H9 (cell line): Measurements from ENCODE around the gene CHD9. TPM values are rescaled to one million over a fixed set of nuclear protein-coding genes. Genes with fewer than 3 reads are reported as not detected.

ENCODE experiments used
- DNase-seq: peaks from one replicate; pipeline ENCODE4 v3.0.0-alpha.2; 2017
- H2AFZ ChIP-seq: one replicate; pipeline ENCODE4 v1.6.1; 2013; ENCODE audit warnings: mild to moderate bottlenecking, low read length, control low read depth, moderate library complexity
- H2AK5ac ChIP-seq: 2 replicates; pipeline ENCODE4 v1.6.1; 2013; ENCODE audit warnings: low read length, control low read depth, mixed read lengths; ENCODE audit not compliant: insufficient read length
- H2BK120ac ChIP-seq: one replicate; pipeline ENCODE4 v1.6.1; 2013; ENCODE audit warnings: low read depth, mild to moderate bottlenecking, low read length, control low read depth, inconsistent platforms; ENCODE audit not compliant: poor library complexity, severe bottlenecking
- H2BK12ac ChIP-seq: 2 replicates; pipeline ENCODE4 v1.6.1; 2013; ENCODE audit warnings: low read length, control low read depth, mixed read lengths, low read depth; ENCODE audit not compliant: insufficient read length
- H2BK15ac ChIP-seq: 2 replicates; pipeline ENCODE4 v1.6.1; 2013; ENCODE audit warnings: low read depth, low read length, control low read depth
- H2BK20ac ChIP-seq: one replicate; pipeline ENCODE4 v1.6.1; 2013; ENCODE audit warnings: low read depth, mild to moderate bottlenecking, low read length, control low read depth, inconsistent platforms; ENCODE audit not compliant: poor library complexity, severe bottlenecking
- H2BK5ac ChIP-seq: 2 replicates; pipeline ENCODE4 v1.6.1; 2013; ENCODE audit warnings: low read length, control low read depth, mixed read lengths; ENCODE audit not compliant: insufficient read length
- H3K14ac ChIP-seq: 2 replicates; pipeline ENCODE4 v1.6.1; 2013; ENCODE audit warnings: low read length, control low read depth; ENCODE audit not compliant: insufficient read depth
- H3K18ac ChIP-seq: 2 replicates; pipeline ENCODE4 v1.6.1; 2013; ENCODE audit warnings: low read depth, mild to moderate bottlenecking, mixed read lengths, low read length, control low read depth; ENCODE audit not compliant: insufficient read length
- H3K23ac ChIP-seq: 2 replicates; pipeline ENCODE4 v1.6.1; 2013; ENCODE audit warnings: low read length, control low read depth, mixed read lengths, low read depth; ENCODE audit not compliant: insufficient read length
- H3K23me2 ChIP-seq: 2 replicates; pipeline ENCODE4 v1.6.1; 2013; ENCODE audit warnings: low read depth, mild to moderate bottlenecking, mixed read lengths, low read length, control low read depth; ENCODE audit not compliant: insufficient read length, poor library complexity, severe bottlenecking
- H3K27ac ChIP-seq: 2 replicates; pipeline ENCODE4 v1.5.1; 2013; ENCODE audit warnings: low read length, control low read depth, mixed read lengths, low read depth; ENCODE audit not compliant: insufficient read length
- H3K27me3 ChIP-seq: 2 replicates; pipeline ENCODE4 v1.6.1; 2013; ENCODE audit warnings: low read length, control low read depth, inconsistent platforms; ENCODE audit not compliant: insufficient read depth
- H3K4ac ChIP-seq: 2 replicates; pipeline ENCODE4 v1.6.1; 2013; ENCODE audit warnings: low read depth, mild to moderate bottlenecking, control low read depth, inconsistent platforms, low read length, moderate library complexity
- H3K4me1 ChIP-seq: 2 replicates; pipeline ENCODE4 v1.6.1; 2013; ENCODE audit warnings: low read length, control low read depth, inconsistent platforms; ENCODE audit not compliant: insufficient read depth
- H3K4me2 ChIP-seq: 2 replicates; pipeline ENCODE4 v1.6.1; 2013; ENCODE audit warnings: low read length, control low read depth, mixed read lengths; ENCODE audit not compliant: insufficient read length, insufficient read depth
- H3K56ac ChIP-seq: 2 replicates; pipeline ENCODE4 v1.6.1; 2013; ENCODE audit warnings: low read depth, mild to moderate bottlenecking, mixed read lengths, low read length, control low read depth; ENCODE audit not compliant: insufficient read length
- H3K79me1 ChIP-seq: 2 replicates; pipeline ENCODE4 v1.6.1; 2013; ENCODE audit warnings: low read depth, mild to moderate bottlenecking, moderate library complexity, low read length, control low read depth, inconsistent platforms; ENCODE audit not compliant: insufficient read depth, poor library complexity, severe bottlenecking
- H3K79me2 ChIP-seq: 2 replicates; pipeline ENCODE4 v1.6.1; 2013; ENCODE audit warnings: low read length, control low read depth, inconsistent platforms; ENCODE audit not compliant: insufficient read depth
- H3K9ac ChIP-seq: 2 replicates; pipeline ENCODE4 v1.6.1; 2013; ENCODE audit warnings: low read length, control low read depth, mixed read lengths; ENCODE audit not compliant: insufficient read length; ENCODE audit errors: extremely low read depth
- H3K9me3 ChIP-seq: one replicate; pipeline ENCODE4 v1.6.1; 2013; ENCODE audit warnings: low read depth, low read length, inconsistent platforms; ENCODE audit not compliant: control insufficient read depth
- H3T11ph ChIP-seq: one replicate; pipeline ENCODE4 v1.6.1; 2013; ENCODE audit warnings: mild to moderate bottlenecking, low read length, control low read depth, inconsistent platforms
- H4K20me1 ChIP-seq: one replicate; pipeline ENCODE4 v1.6.1; 2013; ENCODE audit not compliant: control insufficient read depth, insufficient read length, insufficient read depth
- H4K5ac ChIP-seq: 2 replicates; pipeline ENCODE4 v1.6.1; 2013; ENCODE audit warnings: low read depth, mild to moderate bottlenecking, mixed read lengths, low read length, control low read depth; ENCODE audit not compliant: insufficient read length
- H4K8ac ChIP-seq: replicated peaks from 2 replicates; pipeline ENCODE4 v1.6.1; 2013; ENCODE audit warnings: low read length, control low read depth, mixed read lengths, low read depth; ENCODE audit not compliant: insufficient read length
- H4K91ac ChIP-seq: 2 replicates; pipeline ENCODE4 v1.6.1; 2013; ENCODE audit warnings: low read depth, mild to moderate bottlenecking, moderate library complexity, mixed read lengths, low read length, control low read depth; ENCODE audit not compliant: insufficient read length
- H3K27ac Mint-ChIP-seq, 3 experiments: 2 replicates in 2 of 3; 3 replicates in 1 of 3; pipeline ENCODE4 v1.8.0; 2020 to 2021; ENCODE audit warnings: mixed read lengths in 3 of 3, mild to moderate bottlenecking in 1 of 3, moderate library complexity in 1 of 3
- H3K27me3 Mint-ChIP-seq: 2 replicates; pipeline ENCODE4 v1.8.0; 2021; ENCODE audit warnings: low read depth, mild to moderate bottlenecking, moderate library complexity, mixed read lengths
- H3K36me3 Mint-ChIP-seq, 3 experiments: 2 replicates in 2 of 3; 3 replicates in 1 of 3; pipeline ENCODE4 v1.8.0; 2020 to 2021; ENCODE audit warnings: low read depth in 3 of 3, mixed read lengths in 3 of 3; ENCODE audit not compliant: insufficient read depth in 1 of 3
- H3K4me1 Mint-ChIP-seq, 2 experiments: 2 replicates each; pipeline ENCODE4 v1.8.0; 2020; ENCODE audit warnings: mixed read lengths in 2 of 2
- H3K4me3 Mint-ChIP-seq, 2 experiments: 2 replicates in 1 of 2; 3 replicates in 1 of 2; pipeline ENCODE4 v1.8.0; 2020 to 2021; ENCODE audit warnings: mild to moderate bottlenecking in 2 of 2, mixed read lengths in 2 of 2, moderate library complexity in 1 of 2
- H3K9me3 Mint-ChIP-seq, 2 experiments: 2 replicates in 1 of 2; 3 replicates in 1 of 2; pipeline ENCODE4 v1.8.0; 2020; ENCODE audit warnings: mild to moderate bottlenecking in 2 of 2, mixed read lengths in 2 of 2, moderate library complexity in 1 of 2
- CTCF ChIP-seq: fragments of 200-600 bp; sonication (generic); conservative IDR thresholded peaks from 3 replicates; pipeline ENCODE4 v1.8.0; 2021; ENCODE audit warnings: antibody characterized with exemption, mild to moderate bottlenecking
- WGBS: extraction: QIAGEN DNeasy Blood & Tissue Kit; methylation state at CpG from one replicate; pipeline ENCODE4 v1.1.7; 2013; ENCODE audit warnings: missing lambda C conversion rate, low lambda C conversion rate, mixed read lengths; ENCODE audit not compliant: insufficient read length; ENCODE audit errors: extremely low coverage; 5-methylcytosine and 5-hydroxymethylcytosine counted together
- total RNA-seq: library from RNA; stranded (reverse); gene quantifications from 2 replicates; pipeline ENCODE4 v1.2.1, GENCODE V29; 2021

CHD9 gene
- total RNA-seq, 1 experiment from 2014 or later, result 46.2 TPM

GRCh38 chr16:53282975-53283946 is 228.5 kb downstream of the CHD9 start:
- Histone ChIP-seq H3K23ac (no peak overlapping the region), H3K27ac (no peak overlapping the region), H3K27me3 (no peaks in the 10 kb centered on the region), H4K8ac (no peak overlapping the region), H3K9ac (no peak overlapping the region), H3K9me3 (no peaks in the 10 kb centered on the region), H3K4me2 (no peak overlapping the region), H3K4me1 (no peaks in the 10 kb centered on the region), H3K56ac (no peak overlapping the region), H2BK15ac (no peak overlapping the region), H3K18ac (no peak overlapping the region), H4K20me1 (no peaks in the 10 kb centered on the region), H3K23me2 (no peaks in the 10 kb centered on the region), H4K5ac (no peak overlapping the region), H3K79me2 (no peaks in the 10 kb centered on the region), H2AK5ac (no peak overlapping the region), H3K79me1 (no peaks in the 10 kb centered on the region), H2BK5ac (no peak overlapping the region), H2AFZ (no peak overlapping the region), H3K4ac (no peak overlapping the region), H3K14ac (no peak overlapping the region), H2BK120ac (no peak overlapping the region), H4K91ac (no peak overlapping the region), H3T11ph (no peak overlapping the region), H2BK20ac (no peak overlapping the region), H2BK12ac (no peak overlapping the region)
- TF ChIP-seq CTCF, result peak; percentile 73
- peaks cover 0 to 2% of the 10 kb centered on the region in 2 experiments; a peak in 1 of 5 replicates for H3K9me3 Mint-ChIP-seq
- H3K27me3 Mint-ChIP-seq, result no peaks in the 10 kb centered on the region
- peaks cover 15 to 42% (median 28%) of the 10 kb centered on the region in 3 experiments for H3K36me3 Mint-ChIP-seq
- 100% methylated on average over 1 of the region's 3 CpGs for WGBS
- no peaks in the 10 kb centered on the region for H3K4me1 Mint-ChIP-seq
- H3K27ac Mint-ChIP-seq, result no peak overlapping the region
- DNase-seq, result no peak
- H3K4me3 Mint-ChIP-seq, result no peak overlapping the region
